Heart left ventricle (tissue), 13 donors: ENCODE measurements around the gene SEC24A.

Experiments used
- CTCF ChIP-seq, 12 donors: fragments of 200-600 bp; sonication (generic) in 4 of 12; IDR thresholded peaks; one replicate each; pipeline versions ENCODE4 v1.5.0 to v1.8.0; 2018 to 2022; ENCODE audit warnings: antibody characterized with exemption in 12 of 12, mild to moderate bottlenecking in 5 of 12
- POLR2A ChIP-seq, 2 donors: fragments of 450-650 bp; IDR thresholded peaks; one replicate each; pipeline ENCODE4 v1.6.1; 2017; ENCODE audit warnings: antibody characterized with exemption in 2 of 2, mild to moderate bottlenecking in 2 of 2, moderate library complexity in 2 of 2
- donor health status: ischemic (EF 13 %, LVEDD 7.1; RV severe dilation, severe dysfunction).
- donor health status: DM: no; HTN: yes; CAD: no.
- donor health status: DM: no; HTN: no; CAD: no.
- donor health status: ischemic (EF 25% LVEDD 6.9; RV normal size, moderate dysfunction).
- donor health status: ischemic (EF 25% LVEDD 5.7; RV mildly dilated, moderate dysfunction).
- donor health status: ischemic (EF 35%, LVEDD 5.7; RV mildly dilated, moderate dysfunction).
- donor health status: nonischemic (EF 11% LVEDD 7.7; RV severe dilation, severe dysfunction).
- donor health status: DM: yes; HTN: yes; CAD: no.
- donor health status: PGD.
- donor health status: ischemic (EF 29% LVEDD 5.4; RV normal size, mild dysfunction).
- donor health status: nonischemic (EF 23%, LVEDD 6.1; RV moderate dilation, normal function).

- TF ChIP-seq CTCF (IDR thresholded peaks at IDR 0.05), result no peak
- no peak for TF ChIP-seq POLR2A (IDR thresholded peaks at IDR 0.05)
Observed at GRCh38 chr5:134749415-134749814, 100.8 kb downstream of the SEC24A start.
